ENCODE measurements around the gene TCEA2.

The TCEA2 gene

GRCh38 chr20:64095455-64095854 is 32.5 kb downstream of the TCEA2 start:
- no peak for DNase-seq (ENCODE audit: low read depth)

- no peak for DNase-seq (ENCODE audit: low read depth)
Observed at GRCh38 chr20:64095927-64096326, 32.9 kb downstream of the TCEA2 start.

DNA sequence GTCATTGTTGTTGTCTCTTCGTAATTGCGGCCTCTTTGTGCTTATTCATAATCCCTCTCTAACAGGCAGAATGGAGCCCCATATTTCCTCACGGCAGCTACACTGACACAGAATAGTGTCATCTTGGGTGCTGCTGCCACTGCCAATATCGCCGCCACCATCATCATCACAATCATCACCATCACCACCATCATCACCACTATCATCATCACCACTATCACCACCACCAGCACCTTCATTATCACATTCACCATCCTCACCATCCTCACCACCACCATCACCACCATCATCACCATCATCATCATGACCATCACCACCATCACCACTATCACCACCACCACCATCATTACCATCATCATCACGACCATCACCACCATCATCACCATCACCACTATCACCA is 33.5 kb downstream of the TCEA2 start:
- DNase-seq (ENCODE audit: low read depth) = no peak

DNA sequence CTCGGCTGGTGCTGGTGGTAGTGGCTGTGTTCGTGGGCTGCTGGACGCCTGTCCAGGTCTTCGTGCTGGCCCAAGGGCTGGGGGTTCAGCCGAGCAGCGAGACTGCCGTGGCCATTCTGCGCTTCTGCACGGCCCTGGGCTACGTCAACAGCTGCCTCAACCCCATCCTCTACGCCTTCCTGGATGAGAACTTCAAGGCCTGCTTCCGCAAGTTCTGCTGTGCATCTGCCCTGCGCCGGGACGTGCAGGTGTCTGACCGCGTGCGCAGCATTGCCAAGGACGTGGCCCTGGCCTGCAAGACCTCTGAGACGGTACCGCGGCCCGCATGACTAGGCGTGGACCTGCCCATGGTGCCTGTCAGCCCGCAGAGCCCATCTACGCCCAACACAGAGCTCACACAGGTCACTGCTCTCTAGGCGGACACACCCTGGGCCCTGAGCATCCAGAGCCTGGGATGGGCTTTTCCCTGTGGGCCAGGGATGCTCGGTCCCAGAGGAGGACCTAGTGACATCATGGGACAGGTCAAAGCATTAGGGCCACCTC is 35.5 kb downstream of the TCEA2 start:
- DNase-seq (ENCODE audit: low read depth) = no peak

- no peak for DNase-seq (ENCODE audit: low read depth)
Observed at GRCh38 chr20:64099086-64099786, 36.2 kb downstream of the TCEA2 start.

- DNase-seq (ENCODE audit: low read depth) = no peak
Observed at GRCh38 chr20:64099880-64100565, 37.0 kb downstream of the TCEA2 start.

- DNase-seq (ENCODE audit: low read depth) = no peak
Observed at GRCh38 chr20:64100566-64100888, 37.5 kb downstream of the TCEA2 start.

- DNase-seq (ENCODE audit: low read depth) = no peak
Observed at GRCh38 chr20:64100946-64101688, 38.1 kb downstream of the TCEA2 start.

- DNase-seq (ENCODE audit: low read depth) = peak; percentile 47
Observed at GRCh38 chr20:64101731-64102621, 39.0 kb downstream of the TCEA2 start.

DNA sequence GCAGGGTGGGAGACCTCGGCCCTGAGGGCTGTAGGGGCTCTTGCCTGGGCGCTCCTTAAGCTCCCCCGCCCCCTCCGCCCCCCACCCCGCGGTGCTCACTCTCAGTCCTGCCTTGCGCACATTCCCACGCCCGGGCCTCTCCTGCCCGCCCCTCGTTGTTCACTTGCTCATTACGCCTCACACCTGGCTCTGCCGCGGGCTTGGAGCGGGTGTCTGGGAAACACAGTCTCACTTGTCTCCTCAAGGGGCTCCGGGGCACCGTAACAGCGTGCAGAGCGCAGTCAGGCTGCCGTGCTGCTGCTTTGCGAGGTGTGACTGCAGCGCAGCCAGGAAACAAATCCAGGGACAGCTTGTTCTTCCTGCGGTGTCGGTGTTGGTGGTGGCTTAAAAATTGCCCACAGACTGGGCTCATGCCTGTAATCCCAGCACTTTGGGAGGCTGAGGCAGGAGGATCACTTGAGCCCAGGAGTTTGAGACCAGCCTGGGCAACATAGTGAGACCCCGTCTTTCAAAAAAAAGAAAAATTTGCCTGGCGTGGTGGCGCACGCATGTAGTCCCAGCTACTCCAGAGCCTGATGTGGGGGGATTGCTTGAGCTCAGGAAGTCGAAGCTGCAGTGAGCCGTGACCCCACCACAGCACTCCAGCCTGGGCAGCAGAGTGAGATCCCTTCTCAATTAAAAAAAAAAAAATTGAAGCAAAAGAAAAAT is 39.8 kb downstream of the TCEA2 start:
- DNase-seq (ENCODE audit: low read depth) = no peak

GRCh38 chr20:64103871-64104666 is 41.1 kb downstream of the TCEA2 start:
- no peak for DNase-seq (ENCODE audit: low read depth)

DNA sequence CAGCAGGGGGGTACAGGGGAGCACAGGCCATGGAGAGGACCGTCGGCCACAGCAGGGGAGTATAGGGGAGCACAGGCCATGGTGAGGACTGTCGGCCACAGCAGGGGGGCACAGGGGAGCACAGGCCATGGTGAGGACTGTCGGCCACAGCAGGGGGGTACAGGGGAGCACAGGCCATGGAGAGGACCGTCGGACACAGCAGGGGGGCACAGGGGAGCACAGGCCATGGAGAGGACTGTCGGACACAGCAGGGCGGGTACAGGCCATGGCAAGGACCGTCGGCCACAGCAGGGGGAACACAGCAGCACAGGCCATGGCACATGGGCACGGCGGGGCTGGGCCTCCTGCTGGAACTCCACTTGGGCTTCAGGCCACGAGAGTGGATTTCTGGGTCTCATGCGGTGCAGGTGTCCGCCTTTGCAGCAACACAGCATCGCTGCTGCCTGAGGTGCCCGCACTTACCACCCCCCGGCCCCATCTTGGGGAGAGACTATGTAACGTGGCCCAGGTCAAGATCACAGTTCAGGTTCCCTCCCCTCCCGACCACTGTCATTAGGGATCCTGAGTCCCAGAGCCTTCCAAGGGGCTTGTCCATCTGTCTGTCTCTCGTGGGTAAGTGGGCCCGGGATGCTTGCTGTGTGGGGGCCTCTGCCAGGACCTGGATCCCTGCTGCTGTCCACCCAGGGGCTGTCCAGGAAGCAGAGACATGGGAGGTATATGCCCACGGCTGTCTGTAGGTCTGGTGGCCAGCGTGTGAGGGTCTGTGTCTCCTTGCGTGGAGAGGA is 41.9 kb downstream of the TCEA2 start:
- DNase-seq (ENCODE audit: low read depth) = no peak

DNA sequence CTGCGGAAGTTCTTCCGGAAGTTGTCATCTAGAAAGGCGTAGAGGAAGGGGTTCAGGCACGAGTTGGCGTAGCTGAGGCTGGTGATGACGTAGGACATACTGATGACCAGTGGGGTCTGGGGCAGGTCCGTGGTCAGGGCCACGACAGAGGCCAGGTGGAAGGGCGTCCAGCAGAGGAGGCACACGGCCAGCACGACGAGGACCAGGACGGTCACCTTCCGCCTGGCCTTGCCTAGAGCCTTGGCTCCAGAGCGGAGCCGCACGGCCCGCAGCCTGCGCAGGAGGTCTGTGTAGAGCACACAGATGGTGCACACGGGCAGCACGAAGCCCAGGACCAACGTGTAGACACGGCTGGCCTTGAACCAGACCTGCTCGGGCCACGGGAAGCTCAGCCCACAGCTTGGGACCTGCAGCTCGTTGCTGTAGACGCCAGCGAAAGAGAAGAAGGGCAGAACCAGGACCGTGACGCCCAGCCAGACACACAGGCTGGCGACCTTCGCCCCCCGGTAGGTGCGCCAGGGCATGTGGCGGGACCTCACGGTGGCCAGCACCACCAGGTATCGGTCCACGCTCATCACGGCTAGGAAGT is 42.9 kb downstream of the TCEA2 start:
- no peak for DNase-seq (ENCODE audit: low read depth)

DNA sequence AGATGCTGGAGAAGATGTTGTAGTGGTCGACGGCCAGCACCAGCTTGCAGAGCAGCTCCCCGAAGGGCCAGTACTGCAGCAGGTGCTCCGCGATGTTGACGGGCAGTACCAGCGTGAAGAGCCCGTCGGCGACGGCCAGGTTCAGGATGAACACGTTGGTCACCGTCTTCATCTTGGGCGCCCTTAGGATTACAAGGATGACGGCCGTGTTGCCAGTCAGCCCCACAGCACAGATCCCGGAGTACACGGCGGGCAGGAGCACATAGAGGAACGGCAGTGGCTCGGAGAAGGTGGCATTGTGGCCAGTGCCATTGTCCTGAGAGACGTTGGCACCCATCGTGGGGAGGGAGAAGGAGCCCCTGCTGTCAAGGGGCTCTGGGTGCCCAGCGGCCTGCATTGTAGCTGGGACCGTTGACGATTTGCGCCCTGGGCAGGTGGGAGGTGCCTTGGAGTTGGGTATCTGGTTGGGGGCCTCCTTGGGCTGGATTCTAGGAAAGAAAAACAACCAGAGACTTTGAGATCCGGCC is 43.5 kb downstream of the TCEA2 start:
- DNase-seq (ENCODE audit: low read depth) = no peak

DNA sequence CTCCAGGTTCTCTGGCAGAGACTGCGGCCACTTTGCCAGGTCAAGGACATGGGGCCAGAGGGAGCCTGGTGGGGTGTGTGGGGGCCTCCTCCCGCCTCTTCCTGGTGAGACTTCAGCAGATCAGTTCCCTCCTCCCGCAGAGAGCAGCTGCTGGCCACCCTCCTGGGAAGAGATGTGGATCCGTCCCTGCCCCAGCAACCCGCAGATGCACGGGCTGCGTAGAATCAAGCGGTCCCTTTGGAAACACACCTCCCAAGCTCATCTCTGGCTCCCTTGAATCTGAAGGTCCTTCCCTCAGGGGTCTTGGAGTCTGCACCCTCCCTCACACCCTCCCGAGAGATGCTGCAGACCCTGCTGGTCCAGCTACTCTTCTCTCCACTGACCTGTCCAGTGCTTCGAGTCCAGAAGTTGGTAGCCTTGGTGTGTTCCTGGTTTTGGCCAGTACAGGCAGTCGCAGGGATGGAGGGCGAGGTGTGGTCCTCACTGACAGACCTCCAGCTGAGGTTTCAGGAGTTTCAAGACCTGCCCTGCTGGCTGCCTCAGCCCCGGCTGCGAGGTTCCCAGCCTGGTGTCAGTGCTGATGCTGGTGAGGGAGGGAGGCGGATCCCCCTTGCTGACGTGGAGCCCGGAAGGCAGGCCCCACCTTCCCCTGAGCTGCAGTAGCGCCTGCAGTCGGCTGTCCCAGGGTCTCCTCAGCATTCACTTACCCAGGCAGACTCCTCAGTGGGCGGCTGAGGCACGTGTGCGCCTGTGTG is 44.2 kb downstream of the TCEA2 start, which contains the start of gene NPBWR2:
Gene NPBWR2 (minus strand): TSS at position 585 of the 755 bp plus-strand sequence. CDS start 734 bp downstream, outside the sequence.
- DNase-seq (ENCODE audit: low read depth) = no peak

DNA sequence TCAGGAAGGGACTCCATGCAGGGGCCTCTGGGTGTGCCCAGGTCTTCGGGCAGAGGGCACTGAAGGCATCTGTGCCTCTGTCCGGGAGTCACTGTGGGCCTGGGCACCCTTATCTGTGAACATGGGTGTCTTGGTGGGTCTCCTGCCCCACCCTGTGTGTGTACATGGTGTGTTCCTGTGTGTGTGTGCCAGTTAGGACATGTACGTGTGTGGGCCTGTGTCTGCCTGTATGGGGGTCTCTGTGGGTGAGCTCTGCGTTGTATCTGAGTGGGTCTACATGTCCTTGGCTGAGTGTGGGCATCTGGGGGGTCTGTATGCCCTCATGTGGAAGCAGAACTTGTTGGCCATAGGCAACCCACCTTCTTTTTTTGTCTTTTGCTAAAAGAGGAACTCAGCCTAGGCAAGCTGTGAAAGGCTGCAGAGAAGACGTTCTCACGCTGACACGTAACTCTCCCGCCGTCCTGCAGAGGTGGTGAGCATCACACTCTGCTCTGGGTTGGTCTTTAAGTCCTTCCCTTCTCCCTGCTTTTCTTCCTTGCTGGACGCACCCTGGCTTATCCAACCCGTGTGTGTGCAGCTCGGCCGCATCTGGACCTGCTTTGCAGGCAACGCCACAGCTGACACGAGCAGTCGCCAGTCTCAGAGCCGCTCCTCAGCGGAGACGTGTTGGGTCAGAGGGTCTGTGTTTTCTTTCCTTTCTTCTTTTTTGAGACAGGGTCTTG is 44.9 kb downstream of the TCEA2 start:
- DNase-seq (ENCODE audit: low read depth) = no peak
